DLD1 (cell line): ENCODE results near the gene PLCB1.
"Not testable (repeated sequence)": the region's sequence is repeated elsewhere in the genome, so short reads cannot be mapped to it uniquely, and the experiment has no call there.

Experiments
- in situ Hi-C: cut with HindIII; loops from 2 replicates; pipeline ENCODE4 v1.10.0; 2017; ENCODE audit warnings: low sequenced_read_pairs

Gene PLCB1

GRCh38 chr20:8578161-8578865 is 446.2 kb downstream of the PLCB1 start:
- in situ Hi-C loops = no loop called here

- in situ Hi-C loops = no loop called here
Measured at GRCh38 chr20:8579035-8579434, 447.0 kb downstream of the PLCB1 start.

GRCh38 chr20:8581446-8582183 is 449.5 kb downstream of the PLCB1 start:
- in situ Hi-C loops = no loop called here

- in situ Hi-C loops = no loop called here
Measured at GRCh38 chr20:8583012-8583565, 451.0 kb downstream of the PLCB1 start.

- in situ Hi-C loops = no loop called here
Measured at GRCh38 chr20:8583566-8584043, 451.5 kb downstream of the PLCB1 start.

- in situ Hi-C loops = no loop called here
Measured at GRCh38 chr20:8587251-8587650, 455.2 kb downstream of the PLCB1 start.

GRCh38 chr20:8587810-8588209 is 455.7 kb downstream of the PLCB1 start:
- in situ Hi-C loops = no loop called here

GRCh38 chr20:8589956-8590355 is 457.9 kb downstream of the PLCB1 start:
- in situ Hi-C loops = no loop called here

- in situ Hi-C loops = not testable (repeated sequence)
Measured at GRCh38 chr20:8600910-8601541, 469.0 kb downstream of the PLCB1 start.

GRCh38 chr20:8601542-8601912 is 469.5 kb downstream of the PLCB1 start:
- in situ Hi-C loops = no loop called here

GRCh38 chr20:8602389-8603116 is 470.5 kb downstream of the PLCB1 start:
- in situ Hi-C loops = no loop called here

- in situ Hi-C loops = no loop called here
Measured at GRCh38 chr20:8608470-8608869, 476.4 kb downstream of the PLCB1 start.

GRCh38 chr20:8616792-8617191 is 484.7 kb downstream of the PLCB1 start:
- in situ Hi-C loops = no loop called here

GRCh38 chr20:8621001-8621400 is 488.9 kb downstream of the PLCB1 start:
- in situ Hi-C loops = no loop called here

- in situ Hi-C loops = no loop called here
Measured at GRCh38 chr20:8624046-8624445, 492.0 kb downstream of the PLCB1 start.

GRCh38 chr20:8624616-8625015 is 492.6 kb downstream of the PLCB1 start:
- in situ Hi-C loops = no loop called here

GRCh38 chr20:8627340-8628004 is 495.4 kb downstream of the PLCB1 start:
- in situ Hi-C loops = no loop called here

GRCh38 chr20:8631271-8631670 is 499.2 kb downstream of the PLCB1 start:
- in situ Hi-C loops = no loop called here

GRCh38 chr20:8633366-8633765 is 501.3 kb downstream of the PLCB1 start:
- in situ Hi-C loops = no loop called here

GRCh38 chr20:8635048-8635572 is 503.0 kb downstream of the PLCB1 start:
- in situ Hi-C loops = no loop called here
